ENCODE measurements around the gene HEY2.
A peak's percentile ranks its signal among the peaks of the same experiment; 100 is the strongest.

The HEY2 gene

GRCh38 chr6:125751334-125751916 is 2.0 kb downstream of the HEY2 start:
- no peak overlapping the region for H3K4me3 ChIP-seq (ENCODE audit: control insufficient read depth, low read depth, low read length)
- DNase-seq (ENCODE audit: low read depth), result no peak
- no peak for TF ChIP-seq CTCF (conservative IDR thresholded peaks at IDR 0.05; ENCODE audit: control insufficient read depth, insufficient read depth, low read depth, low read length)

GRCh38 chr6:125752773-125753172 is 3.3 kb downstream of the HEY2 start:
- no peak for TF ChIP-seq CTCF (conservative IDR thresholded peaks at IDR 0.05; ENCODE audit: control insufficient read depth, insufficient read depth, low read depth, low read length)
- no peak for DNase-seq (ENCODE audit: low read depth)
- no peak overlapping the region for H3K4me3 ChIP-seq (ENCODE audit: control insufficient read depth, low read depth, low read length)

- peak; percentile 37 for TF ChIP-seq CTCF (conservative IDR thresholded peaks at IDR 0.05; ENCODE audit: control insufficient read depth, insufficient read depth, low read depth, low read length)
- DNase-seq (ENCODE audit: low read depth), result peak; percentile 49
- H3K4me3 ChIP-seq (ENCODE audit: control insufficient read depth, low read depth, low read length), result no peak overlapping the region
Observed at GRCh38 chr6:125753218-125753936, 3.9 kb downstream of the HEY2 start.

- no peak overlapping the region for H3K4me3 ChIP-seq (ENCODE audit: control insufficient read depth, low read depth, low read length)
- TF ChIP-seq CTCF (conservative IDR thresholded peaks at IDR 0.05; ENCODE audit: control insufficient read depth, insufficient read depth, low read depth, low read length), result no peak
- no peak for DNase-seq (ENCODE audit: low read depth)
Observed at GRCh38 chr6:125753937-125754259, 4.5 kb downstream of the HEY2 start.

GRCh38 chr6:125754566-125754965 is 5.1 kb downstream of the HEY2 start:
- H3K4me3 ChIP-seq (ENCODE audit: control insufficient read depth, low read depth, low read length), result no peak overlapping the region
- DNase-seq (ENCODE audit: low read depth), result no peak
- no peak for TF ChIP-seq CTCF (conservative IDR thresholded peaks at IDR 0.05; ENCODE audit: control insufficient read depth, insufficient read depth, low read depth, low read length)

GRCh38 chr6:125759184-125759902 is 9.9 kb downstream of the HEY2 start:
- TF ChIP-seq CTCF (conservative IDR thresholded peaks at IDR 0.05; ENCODE audit: control insufficient read depth, insufficient read depth, low read depth, low read length), result no peak
- DNase-seq (ENCODE audit: low read depth), result no peak
- H3K4me3 ChIP-seq (ENCODE audit: control insufficient read depth, low read depth, low read length), result no peak overlapping the region

Measured in fibroblast of mammary gland (primary cell).